Posterior cingulate gyrus (tissue), 11 donors: ENCODE measurements around the gene ZNF23.
A peak's percentile ranks its signal among the peaks of the same experiment; 100 is the strongest.

Source experiments
- DNase-seq, 10 donors: peaks; one replicate each; pipeline versions ENCODE4 v3.0.0 to v3.0.0-alpha.2; 2020 to 2021; ENCODE audit warnings: mixed read lengths in 3 of 10
- intact Hi-C: fragments of 100-400 bp; cut with DNase I; formaldehyde crosslinking; loops from one replicate; pipeline ENCODE4 v1.15.1; 2023

Gene ZNF23

GRCh38 chr16:71402674-71403073, 59.4 kb downstream of the ZNF23 start:
- DNase-seq: no peak
- intact Hi-C loops: no loop called here

- intact Hi-C loops: no loop called here
- peak in 1 of 10 donors; percentile 39 for DNase-seq
These were observed 60.0 kb downstream of the ZNF23 start for GRCh38 chr16:71402007-71402406.

DNA sequence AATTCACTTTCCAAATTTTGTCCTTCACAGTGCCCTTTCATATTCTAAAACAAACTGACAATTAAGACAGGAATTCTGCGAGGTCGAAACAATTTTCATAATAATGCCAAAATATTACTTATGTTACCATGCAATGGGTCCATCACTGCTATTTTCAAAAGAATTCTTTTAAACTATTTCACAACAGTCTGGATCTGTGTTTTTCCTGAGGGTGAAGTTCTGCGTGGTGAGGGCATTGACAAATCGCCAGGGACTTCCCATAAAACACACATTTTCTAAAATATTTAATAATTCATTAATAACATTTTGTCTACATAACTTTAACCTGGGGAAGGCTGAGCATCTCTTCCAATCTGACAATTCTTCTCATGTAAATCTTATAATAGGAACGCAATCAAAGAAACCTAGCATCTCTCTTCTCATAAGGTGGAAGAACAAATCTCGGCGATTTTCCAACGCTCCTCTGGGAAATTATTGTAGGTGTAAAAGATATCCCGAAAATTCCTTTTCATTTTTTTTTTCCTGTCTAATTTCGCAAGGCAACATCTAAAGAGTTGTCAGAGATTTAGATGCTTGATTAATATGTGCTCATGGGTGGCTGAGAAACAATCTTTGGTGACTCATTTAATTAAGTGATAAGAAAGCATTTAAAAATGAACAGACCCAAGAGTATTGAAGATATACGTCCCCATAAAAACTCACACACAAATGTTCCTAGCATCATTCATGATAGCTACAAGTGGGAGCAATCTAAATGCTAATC, 62.1 kb downstream of the ZNF23 start:
- DNase-seq: no peak
- intact Hi-C loops: no loop called here
